Duodenal mucosa (tissue), 2 donors: ENCODE measurements around the gene SPOCK2.
A peak's percentile ranks its signal among the peaks of the same experiment; 100 is the strongest.
"Not testable (repeated sequence)": the region's sequence is repeated elsewhere in the genome, so short reads cannot be mapped to it uniquely, and the experiment has no call there.

Source experiments
- H3K27ac ChIP-seq: one replicate; pipeline ENCODE4 v1.7.0; 2013; ENCODE audit warnings: low read depth, low read length
- H3K27me3 ChIP-seq, 2 donors: one replicate each; pipeline ENCODE4 v1.7.0; 2013; ENCODE audit warnings: low read length in 2 of 2, control low read depth in 1 of 2; ENCODE audit not compliant: insufficient read depth in 2 of 2, control insufficient read depth in 1 of 2
- H3K36me3 ChIP-seq, 2 donors: one replicate each; pipeline ENCODE4 v1.7.0; 2013; ENCODE audit warnings: low read length in 2 of 2, control low read depth in 1 of 2; ENCODE audit not compliant: insufficient read depth in 2 of 2, control insufficient read depth in 1 of 2
- H3K4me1 ChIP-seq, 2 donors: one replicate each; pipeline ENCODE4 v1.7.0; 2013; ENCODE audit warnings: low read length in 2 of 2, control low read depth in 1 of 2; ENCODE audit not compliant: insufficient read depth in 2 of 2, control insufficient read depth in 1 of 2
- H3K4me3 ChIP-seq, 2 donors: one replicate each; pipeline ENCODE4 v1.7.0; 2013; ENCODE audit warnings: low read length in 2 of 2, low read depth in 1 of 2
- H3K9ac ChIP-seq, 2 donors: one replicate each; pipeline ENCODE4 v1.7.0; 2013; ENCODE audit warnings: low read length in 2 of 2, low read depth in 1 of 2
- H3K9me3 ChIP-seq, 2 donors: one replicate each; pipeline ENCODE4 v1.7.0; 2013; ENCODE audit warnings: low read length in 2 of 2, control low read depth in 1 of 2; ENCODE audit not compliant: control insufficient read depth in 1 of 2

Gene SPOCK2

GRCh38 chr10:72108830-72109635, 20.7 kb upstream of the SPOCK2 start:
- Histone ChIP-seq H3K36me3 (no peaks in the 10 kb centered on the region), H3K9ac (no peak overlapping the region), H3K4me1 (peaks cover 10 to 15% of the 10 kb centered on the region in 2 donors), H3K9me3 (no peaks in the 10 kb centered on the region), H3K4me3 (no peak overlapping the region), H3K27ac (no peak overlapping the region), H3K27me3 (no peaks in the 10 kb centered on the region)

GRCh38 chr10:72108004-72108370, 19.6 kb upstream of the SPOCK2 start:
- H3K36me3 ChIP-seq, H3K9ac ChIP-seq, H3K9me3 ChIP-seq, H3K27me3 ChIP-seq, H3K4me3 ChIP-seq, H3K27ac ChIP-seq: not testable (repeated sequence)
- H3K4me1 ChIP-seq, result peaks cover 10 to 15% of the 10 kb centered on the region in 2 donors

GRCh38 chr10:72107325-72108003, 19.1 kb upstream of the SPOCK2 start:
- no peak overlapping the region for H3K4me3 ChIP-seq
- H3K9me3 ChIP-seq, result no peaks in the 10 kb centered on the region
- H3K27me3 ChIP-seq, result no peaks in the 10 kb centered on the region
- peaks cover 10 to 15% of the 10 kb centered on the region in 2 donors for H3K4me1 ChIP-seq
- H3K27ac ChIP-seq, result no peak overlapping the region
- H3K36me3 ChIP-seq, result no peaks in the 10 kb centered on the region
- no peak overlapping the region for H3K9ac ChIP-seq

- Histone ChIP-seq H3K27ac (no peak overlapping the region), H3K4me1 (peaks cover 10 to 15% of the 10 kb centered on the region in 2 donors), H3K36me3 (no peaks in the 10 kb centered on the region), H3K9me3 (no peaks in the 10 kb centered on the region), H3K4me3 (no peak overlapping the region), H3K9ac (no peak overlapping the region), H3K27me3 (no peaks in the 10 kb centered on the region)
These were observed 18.5 kb upstream of the SPOCK2 start for GRCh38 chr10:72106896-72107295.

GRCh38 chr10:72106154-72106849, 18.0 kb upstream of the SPOCK2 start:
- Histone ChIP-seq H3K27ac (no peak overlapping the region), H3K27me3 (no peaks in the 10 kb centered on the region), H3K4me3 (no peak overlapping the region), H3K36me3 (peaks cover 0 to 3% of the 10 kb centered on the region in 2 donors), H3K9me3 (no peaks in the 10 kb centered on the region), H3K4me1 (peaks cover 10 to 18% of the 10 kb centered on the region in 2 donors), H3K9ac (no peak overlapping the region)

GRCh38 chr10:72105710-72106109, 17.4 kb upstream of the SPOCK2 start:
- Histone ChIP-seq H3K27ac (no peak overlapping the region), H3K4me3 (no peak overlapping the region), H3K9ac (no peak overlapping the region), H3K27me3 (no peaks in the 10 kb centered on the region), H3K36me3 (peaks cover 0 to 7% of the 10 kb centered on the region in 2 donors), H3K4me1 (peaks cover 10 to 24% of the 10 kb centered on the region in 2 donors), H3K9me3 (no peaks in the 10 kb centered on the region)

- H3K4me3 ChIP-seq, result no peak overlapping the region
- no peak overlapping the region for H3K9ac ChIP-seq
- H3K9me3 ChIP-seq, result no peaks in the 10 kb centered on the region
- H3K27ac ChIP-seq, result no peak overlapping the region
- no peaks in the 10 kb centered on the region for H3K27me3 ChIP-seq
- H3K4me1 ChIP-seq, result peaks cover 8 to 24% of the 10 kb centered on the region in 2 donors
- peaks cover 0 to 7% of the 10 kb centered on the region in 2 donors for H3K36me3 ChIP-seq
These were observed 16.7 kb upstream of the SPOCK2 start for GRCh38 chr10:72105098-72105475.

GRCh38 chr10:72104472-72105097, 16.2 kb upstream of the SPOCK2 start:
- Histone ChIP-seq H3K9ac (no peak overlapping the region), H3K27ac (no peak overlapping the region), H3K4me3 (no peak overlapping the region), H3K9me3 (no peaks in the 10 kb centered on the region), H3K27me3 (no peaks in the 10 kb centered on the region), H3K4me1 (peaks cover 4 to 24% of the 10 kb centered on the region in 2 donors), H3K36me3 (peaks cover 0 to 7% of the 10 kb centered on the region in 2 donors)

GRCh38 chr10:72099600-72099921, 11.2 kb upstream of the SPOCK2 start:
- Histone ChIP-seq H3K9me3 (no peaks in the 10 kb centered on the region), H3K4me3 (no peak overlapping the region), H3K36me3 (peaks cover 0 to 14% of the 10 kb centered on the region in 2 donors), H3K27ac (no peak overlapping the region), H3K4me1 (peaks cover 16 to 41% of the 10 kb centered on the region in 2 donors), H3K9ac (peak overlapping the region in 1 of 2 donors; percentile 15), H3K27me3 (no peaks in the 10 kb centered on the region)
